Upper lobe of left lung (tissue), 4 donors: ENCODE measurements around the gene FGR.

Source experiments
- CTCF ChIP-seq, 6 experiments: fragments of 450-650 bp in 4 of 6; fragments of 200-600 bp in 2 of 6; sonication (generic) in 2 of 6; IDR thresholded peaks; one replicate each; pipeline ENCODE4 v1.5.1; 2016 to 2019; ENCODE audit warnings: antibody characterized with exemption in 6 of 6
- POLR2A ChIP-seq, 4 donors: fragments of 450-650 bp; IDR thresholded peaks; one replicate each; pipeline ENCODE4 v1.5.1; 2016 to 2017; ENCODE audit warnings: antibody characterized with exemption in 4 of 4, mild to moderate bottlenecking in 2 of 4

- TF ChIP-seq CTCF (IDR thresholded peaks at IDR 0.05) = no peak
- no peak for TF ChIP-seq POLR2A (IDR thresholded peaks at IDR 0.05)
Observed at GRCh38 chr1:27602462-27603308, 32.3 kb downstream of the FGR start.
